Endodermal cell (in vitro differentiated cells): ENCODE results near the gene GNPAT. TPM values are rescaled to one million over a fixed set of nuclear protein-coding genes. Genes with fewer than 3 reads are reported as not detected.

Source experiments
- DNase-seq: peaks from one replicate; pipeline ENCODE4 v3.0.0-alpha.2; 2017
- H3K27ac ChIP-seq: 2 replicates; pipeline ENCODE4 v1.5.1; 2013; ENCODE audit warnings: mild to moderate bottlenecking, low read depth, low read length, moderate library complexity
- H3K27me3 ChIP-seq: 2 replicates; pipeline ENCODE4 v1.6.1; 2013; ENCODE audit warnings: mild to moderate bottlenecking, low read length, moderate library complexity; ENCODE audit not compliant: insufficient read depth, control insufficient read depth, poor library complexity, severe bottlenecking
- H3K36me3 ChIP-seq: 2 replicates; pipeline ENCODE4 v1.7.0; 2013; ENCODE audit warnings: mild to moderate bottlenecking, low read length, moderate library complexity; ENCODE audit not compliant: control insufficient read depth, insufficient read depth
- H3K4me1 ChIP-seq: one replicate; pipeline ENCODE4 v1.7.0; 2013; ENCODE audit warnings: low read length; ENCODE audit not compliant: control insufficient read depth, insufficient read depth
- H3K4me3 ChIP-seq: 2 replicates; pipeline ENCODE4 v1.5.1; 2013; ENCODE audit warnings: mild to moderate bottlenecking, low read length, moderate library complexity
- H3K9ac ChIP-seq: 2 replicates; pipeline ENCODE4 v1.6.1; 2013; ENCODE audit warnings: mild to moderate bottlenecking, low read length, moderate library complexity; ENCODE audit not compliant: poor library complexity, severe bottlenecking; ENCODE audit errors: extremely low read depth
- H3K9me3 ChIP-seq: 2 replicates; pipeline ENCODE4 v1.6.1; 2013; ENCODE audit warnings: mild to moderate bottlenecking, low read length, moderate library complexity; ENCODE audit not compliant: control insufficient read depth
- H3K27ac Mint-ChIP-seq: 2 replicates; pipeline ENCODE4 v1.8.0; 2020; ENCODE audit warnings: mixed read lengths
- H3K27me3 Mint-ChIP-seq: 2 replicates; pipeline ENCODE4 v1.8.0; 2021; ENCODE audit warnings: mild to moderate bottlenecking, mixed read lengths; ENCODE audit not compliant: insufficient read depth
- H3K36me3 Mint-ChIP-seq: 2 replicates; pipeline ENCODE4 v1.8.0; 2020; ENCODE audit warnings: low read depth, mixed read lengths
- H3K4me1 Mint-ChIP-seq: 2 replicates; pipeline ENCODE4 v1.8.0; 2020; ENCODE audit warnings: mixed read lengths
- H3K4me3 Mint-ChIP-seq: 2 replicates; pipeline ENCODE4 v1.8.0; 2020; ENCODE audit warnings: mild to moderate bottlenecking, moderate library complexity, mixed read lengths
- H3K9me3 Mint-ChIP-seq: 2 replicates; pipeline ENCODE4 v1.8.0; 2020; ENCODE audit warnings: mild to moderate bottlenecking, mixed read lengths
- CTCF ChIP-seq: fragments of 200-600 bp; sonication (generic); conservative IDR thresholded peaks from 2 replicates; pipeline ENCODE4 v1.5.0; 2021; ENCODE audit warnings: antibody characterized with exemption, mild to moderate bottlenecking
- WGBS, 2 experiments: methylation state at CpG; one replicate each; pipeline versions ENCODE4 v1.1.5 to v1.1.7; 2013; ENCODE audit warnings: missing lambda C conversion rate in 2 of 2, mixed read lengths in 1 of 2; ENCODE audit not compliant: insufficient coverage in 1 of 2, insufficient read length in 1 of 2; 5-methylcytosine and 5-hydroxymethylcytosine counted together
- total RNA-seq, 2 donors: library from RNA; stranded (reverse); fragmentation: NEBNext Ultra II Directional in 1 of 2; extraction: Animal tissue kit (Norgen Biotek cat#: 25700) in 1 of 2; gene quantifications; 2 replicates in 1 of 2; 3 replicates in 1 of 2; pipeline ENCODE4 v1.2.1, GENCODE V29; 2021

The GNPAT gene
- total RNA-seq, 2 donors from 2014 or later = 56.5 to 69.1 TPM

DNA sequence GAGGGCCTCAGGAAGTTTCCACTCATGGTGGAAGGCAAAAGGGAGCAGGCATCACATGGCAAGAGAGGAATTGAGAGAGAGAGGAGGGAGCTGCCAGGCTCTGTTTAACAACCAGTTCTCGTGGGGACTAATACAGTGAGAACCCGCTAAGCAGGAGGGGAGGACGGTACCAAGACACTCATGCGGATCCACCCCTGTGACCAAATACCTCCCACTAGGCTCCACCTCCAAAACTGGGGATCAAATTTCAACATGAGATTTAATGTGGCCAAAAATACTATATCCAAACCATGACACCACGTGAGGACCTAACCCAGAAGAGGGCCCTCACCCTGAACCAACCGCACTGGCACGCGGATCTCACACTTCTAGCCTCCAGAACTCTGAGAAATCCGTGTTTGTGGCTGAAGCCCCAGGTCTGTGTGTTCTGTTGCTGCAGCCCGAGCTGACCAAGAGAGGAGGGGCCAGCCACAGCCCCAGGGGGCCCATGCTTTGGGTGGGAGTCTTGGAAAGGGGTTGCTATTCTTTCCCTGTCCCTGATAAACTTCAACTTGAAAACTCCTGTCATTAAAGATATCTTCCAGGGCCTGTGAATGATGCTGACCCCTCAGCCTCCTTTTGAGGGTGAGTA, 47.2 kb upstream of the GNPAT start:
- H3K4me3 ChIP-seq = no peak overlapping the region
- Mint-ChIP-seq H3K9me3 (peaks cover 16% of the 10 kb centered on the region), H3K27ac (no peak overlapping the region), H3K36me3 (peaks cover 2% of the 10 kb centered on the region), H3K4me3 (no peak overlapping the region), H3K27me3 (peaks cover 70% of the 10 kb centered on the region), H3K4me1 (peaks cover 21% of the 10 kb centered on the region)
- H3K9ac ChIP-seq = no peak overlapping the region
- H3K27ac ChIP-seq = no peak overlapping the region
- peaks cover 18% of the 10 kb centered on the region for H3K9me3 ChIP-seq
- H3K27me3 ChIP-seq = peaks cover 3% of the 10 kb centered on the region
- WGBS, 2 experiments = 82 to 93% methylated on average over 6 to 10 of the region's 10 CpGs
- H3K4me1 ChIP-seq = peaks cover 15% of the 10 kb centered on the region
- DNase-seq = no peak
- H3K36me3 ChIP-seq = no peaks in the 10 kb centered on the region
- no peak for TF ChIP-seq CTCF

- no peak overlapping the region for H3K4me3 Mint-ChIP-seq
- peaks cover 9% of the 10 kb centered on the region for H3K9me3 Mint-ChIP-seq
- Histone ChIP-seq H3K4me3 (no peak overlapping the region), H3K9me3 (peaks cover 12% of the 10 kb centered on the region), H3K27ac (no peak overlapping the region), H3K9ac (no peak overlapping the region), H3K36me3 (no peaks in the 10 kb centered on the region), H3K27me3 (peaks cover 9% of the 10 kb centered on the region), H3K4me1 (peaks cover 15% of the 10 kb centered on the region)
- no peak overlapping the region for H3K27ac Mint-ChIP-seq
- DNase-seq = no peak
- TF ChIP-seq CTCF = no peak
- H3K4me1 Mint-ChIP-seq = peaks cover 21% of the 10 kb centered on the region
- peaks cover 70% of the 10 kb centered on the region for H3K27me3 Mint-ChIP-seq
- WGBS, 2 experiments = 88 to 99% methylated on average over 1 to 2 of the region's 2 CpGs
- peaks cover 2% of the 10 kb centered on the region for H3K36me3 Mint-ChIP-seq
These were observed 46.6 kb upstream of the GNPAT start for GRCh38 chr1:231194476-231194842.

DNA sequence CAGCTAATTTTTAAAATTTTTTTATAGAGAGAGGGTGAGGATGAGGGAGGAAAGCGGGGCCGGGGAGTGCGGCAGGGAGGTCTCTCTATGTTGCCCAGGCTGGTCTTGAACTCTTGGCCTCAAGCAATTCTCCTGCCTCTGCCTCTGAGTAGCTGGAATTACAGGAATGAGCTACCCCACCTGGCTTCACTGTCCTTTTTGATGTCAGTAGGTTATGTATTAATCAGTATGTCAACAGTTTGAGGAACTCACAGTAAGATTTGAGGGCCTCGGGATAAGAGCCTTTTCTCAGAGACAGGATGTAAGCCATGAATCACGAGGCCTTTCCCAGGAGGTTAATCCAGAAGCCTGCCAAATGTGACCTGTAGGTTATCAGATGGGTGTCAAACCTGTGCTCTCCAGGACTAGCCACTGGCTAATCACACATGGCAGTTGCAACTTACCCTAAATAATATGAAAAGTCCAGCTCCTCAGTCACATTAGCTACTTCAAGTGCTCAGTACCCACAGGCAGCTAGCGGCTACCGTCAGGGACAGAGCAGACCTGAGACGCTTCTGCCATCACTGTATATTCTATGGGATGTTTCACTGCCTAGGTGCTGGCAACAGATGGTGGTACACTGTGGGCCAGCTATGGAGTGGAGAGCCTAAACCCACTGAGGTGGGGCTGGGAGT, 46.0 kb upstream of the GNPAT start:
- Histone ChIP-seq H3K4me1 (peaks cover 15% of the 10 kb centered on the region), H3K9me3 (peaks cover 7% of the 10 kb centered on the region), H3K36me3 (no peaks in the 10 kb centered on the region), H3K9ac (no peak overlapping the region), H3K4me3 (no peak overlapping the region), H3K27ac (no peak overlapping the region), H3K27me3 (peaks cover 14% of the 10 kb centered on the region)
- Mint-ChIP-seq H3K36me3 (peaks cover under 1% of the 10 kb centered on the region), H3K9me3 (peaks cover 4% of the 10 kb centered on the region), H3K27me3 (peaks cover 74% of the 10 kb centered on the region), H3K4me1 (peaks cover 21% of the 10 kb centered on the region), H3K4me3 (no peak overlapping the region), H3K27ac (no peak overlapping the region)
- no peak for TF ChIP-seq CTCF
- no peak for DNase-seq
- WGBS, 2 experiments = 77 to 89% methylated on average over 5 to 8 of the region's 8 CpGs
